ENCODE data around the gene UCK2.

Gene UCK2

DNA sequence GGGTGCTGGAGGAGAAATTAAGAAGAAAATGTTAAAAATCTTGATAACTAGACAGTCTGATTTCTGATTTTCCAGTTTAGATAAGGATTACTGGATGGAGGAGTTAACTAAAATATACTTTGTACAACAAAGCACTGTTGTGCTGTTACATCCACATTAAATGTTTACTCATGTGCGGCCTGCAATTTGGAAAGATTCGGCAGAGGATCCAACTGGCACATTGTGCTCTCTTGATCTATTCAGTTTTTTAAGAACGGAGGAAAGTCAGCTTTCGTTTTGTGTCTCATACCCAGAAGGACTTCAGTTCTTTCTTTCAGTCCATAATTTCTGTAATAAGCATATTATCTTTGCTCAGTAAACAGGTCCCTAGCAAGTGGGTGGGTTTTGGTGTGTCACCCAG lies 52.5 kb downstream of the UCK2 start:
- H3K36me3 ChIP-seq (ENCODE audit: control insufficient read depth, insufficient read depth, low read length) = no peaks in the 10 kb centered on the region
- no peaks in the 10 kb centered on the region for H3K9me3 ChIP-seq (ENCODE audit: control insufficient read depth, insufficient read depth, low read length)
- H3K27ac ChIP-seq (ENCODE audit: low read length) = no peak overlapping the region
- H3K4me3 ChIP-seq (ENCODE audit: low read length) = no peak overlapping the region
- H3K4me1 ChIP-seq (ENCODE audit: control insufficient read depth, insufficient read depth, low read length) = peaks cover 3% of the 10 kb centered on the region; the same call in 1 of the 2 replicates
- no CpG with 5 or more reads among the region's 4 CpGs for WGBS (ENCODE audit: insufficient coverage, insufficient read length)
- no peak for DNase-seq (ENCODE audit: low read depth, low spot score)
- H3K27me3 ChIP-seq (ENCODE audit: control insufficient read depth, insufficient read depth, low read length) = no peaks in the 10 kb centered on the region

DNA sequence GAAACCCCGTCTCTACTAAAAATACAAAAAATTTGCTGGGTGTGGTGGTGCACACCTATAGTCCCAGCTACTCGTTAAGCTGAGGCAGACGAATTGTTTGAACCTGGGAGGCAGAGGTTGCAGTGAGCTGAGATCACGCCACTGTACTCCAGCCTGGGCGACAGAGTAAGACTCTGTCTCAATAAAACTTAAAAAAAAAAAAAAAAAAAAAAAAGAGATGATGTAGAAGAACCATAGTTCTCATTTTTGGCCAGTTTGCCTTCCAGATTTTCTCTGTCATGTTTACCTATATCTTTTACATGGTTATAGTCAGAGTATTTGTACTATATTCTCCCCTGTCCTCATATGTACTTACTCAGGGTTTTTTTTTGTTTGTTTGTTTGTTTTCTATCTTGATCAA lies 53.6 kb downstream of the UCK2 start:
- H3K4me3 ChIP-seq (ENCODE audit: low read length) = no peak overlapping the region
- H3K9me3 ChIP-seq (ENCODE audit: control insufficient read depth, insufficient read depth, low read length) = no peaks in the 10 kb centered on the region
- no CpG with 5 or more reads among the region's 5 CpGs for WGBS (ENCODE audit: insufficient coverage, insufficient read length)
- peaks cover 1% of the 10 kb centered on the region; the same call in 1 of the 2 replicates for H3K4me1 ChIP-seq (ENCODE audit: control insufficient read depth, insufficient read depth, low read length)
- no peak overlapping the region for H3K27ac ChIP-seq (ENCODE audit: low read length)
- no peaks in the 10 kb centered on the region for H3K36me3 ChIP-seq (ENCODE audit: control insufficient read depth, insufficient read depth, low read length)
- no peaks in the 10 kb centered on the region for H3K27me3 ChIP-seq (ENCODE audit: control insufficient read depth, insufficient read depth, low read length)
- no peak for DNase-seq (ENCODE audit: low read depth, low spot score)

DNA sequence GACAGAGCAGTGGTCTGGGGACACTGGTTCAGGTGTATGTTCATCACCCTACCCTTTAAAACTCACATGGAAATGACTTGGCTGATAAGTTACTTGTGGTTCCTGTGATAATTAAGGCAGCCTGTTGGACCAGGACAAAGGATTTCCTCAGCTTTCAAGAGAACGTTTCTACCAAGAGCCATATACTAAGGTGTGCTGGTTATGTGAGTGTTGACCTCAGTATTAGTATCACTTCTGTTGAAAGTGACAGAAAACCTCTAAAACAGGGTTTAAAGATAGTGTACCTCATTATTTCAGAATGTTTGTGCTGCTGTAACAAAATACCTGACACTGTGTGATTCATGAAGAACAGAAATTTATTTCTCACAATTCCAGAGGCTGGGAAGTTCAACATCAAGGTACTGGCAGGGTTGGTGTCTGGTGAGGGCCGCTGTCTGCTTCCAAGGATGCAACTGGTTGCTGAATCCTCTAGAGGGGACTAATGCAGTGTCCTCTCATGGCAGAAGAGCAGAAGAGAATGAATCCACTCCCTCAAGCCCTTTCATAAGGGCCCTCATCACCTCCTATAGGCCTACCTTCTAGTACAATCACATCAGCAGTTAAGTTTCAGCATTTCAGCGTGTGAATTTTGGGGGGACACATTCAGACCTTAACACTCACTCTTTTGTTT lies 54.9 kb downstream of the UCK2 start:
- peaks cover 1% of the 10 kb centered on the region; the same call in 1 of the 2 replicates for H3K4me1 ChIP-seq (ENCODE audit: control insufficient read depth, insufficient read depth, low read length)

DNA sequence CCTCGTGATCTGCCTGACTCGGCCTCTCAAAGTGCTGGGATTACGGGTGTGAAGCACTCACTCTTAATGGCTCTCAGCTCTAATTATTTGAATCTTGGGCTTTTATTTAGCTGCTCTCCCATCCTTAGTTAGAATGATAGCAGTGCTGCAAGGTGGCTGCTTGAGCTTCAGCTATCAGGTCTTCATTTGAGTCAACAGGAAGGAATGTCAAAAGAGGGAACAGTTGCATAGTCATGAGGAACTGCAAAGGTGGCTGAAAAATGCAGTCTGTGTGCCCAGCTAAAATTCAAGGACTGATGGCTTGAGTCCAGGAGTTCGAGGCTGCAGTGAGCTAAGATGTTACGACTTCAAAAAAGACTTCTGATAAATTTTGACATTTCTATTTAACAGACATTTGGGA lies 55.6 kb downstream of the UCK2 start:
- WGBS (ENCODE audit: insufficient coverage, insufficient read length) = no CpG with 5 or more reads among the region's 5 CpGs
- H3K27me3 ChIP-seq (ENCODE audit: control insufficient read depth, insufficient read depth, low read length) = no peaks in the 10 kb centered on the region
- no peak overlapping the region for H3K27ac ChIP-seq (ENCODE audit: low read length)
- no peaks in the 10 kb centered on the region for H3K9me3 ChIP-seq (ENCODE audit: control insufficient read depth, insufficient read depth, low read length)
- no peaks in the 10 kb centered on the region for H3K36me3 ChIP-seq (ENCODE audit: control insufficient read depth, insufficient read depth, low read length)
- peaks cover 1% of the 10 kb centered on the region; the same call in 1 of the 2 replicates for H3K4me1 ChIP-seq (ENCODE audit: control insufficient read depth, insufficient read depth, low read length)
- no peak overlapping the region for H3K4me3 ChIP-seq (ENCODE audit: low read length)
- no peak for DNase-seq (ENCODE audit: low read depth, low spot score)

More for the DNA sequence above, 54.9 kb downstream of the UCK2 start:
- no peak for DNase-seq (ENCODE audit: low read depth, low spot score)
- H3K4me3 ChIP-seq (ENCODE audit: low read length) = no peak overlapping the region
- H3K36me3 ChIP-seq (ENCODE audit: control insufficient read depth, insufficient read depth, low read length) = no peaks in the 10 kb centered on the region
- H3K27me3 ChIP-seq (ENCODE audit: control insufficient read depth, insufficient read depth, low read length) = no peaks in the 10 kb centered on the region
- H3K27ac ChIP-seq (ENCODE audit: low read length) = no peak overlapping the region
- no peaks in the 10 kb centered on the region for H3K9me3 ChIP-seq (ENCODE audit: control insufficient read depth, insufficient read depth, low read length)
- no CpG with 5 or more reads among the region's 3 CpGs for WGBS (ENCODE audit: insufficient coverage, insufficient read length)

DNA sequence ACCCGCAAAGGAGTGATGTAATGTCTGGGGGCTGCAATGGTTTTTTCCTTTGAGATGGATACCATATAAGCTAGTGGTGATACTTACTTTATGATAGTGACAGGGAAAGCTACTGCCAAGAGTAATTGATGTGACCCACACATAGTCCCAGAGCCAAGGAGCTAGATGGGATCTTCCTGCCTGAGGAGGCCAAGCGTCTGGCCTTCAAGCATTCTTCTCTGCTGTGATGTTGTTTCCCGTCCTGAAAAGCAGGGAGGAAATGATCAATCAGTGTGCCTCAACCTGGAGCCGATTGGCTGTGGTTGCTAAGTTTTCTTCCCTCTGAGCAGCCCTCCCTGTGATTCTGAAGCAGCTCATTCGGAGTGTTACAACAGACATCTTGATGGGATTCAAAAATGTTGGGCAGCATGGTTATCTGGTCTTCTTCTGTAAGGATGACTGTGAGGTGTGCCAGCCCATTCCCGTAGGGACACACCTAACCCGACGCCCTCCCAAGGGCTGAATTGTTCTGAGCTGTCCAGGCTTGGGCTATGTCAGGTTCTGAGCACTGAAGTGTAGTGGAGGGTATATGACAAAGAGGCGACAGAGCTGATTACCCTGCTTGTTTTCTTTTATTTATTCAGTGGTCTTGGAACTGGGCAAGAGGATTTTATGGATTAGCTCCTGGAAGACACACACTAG lies 56.7 kb downstream of the UCK2 start:
- no CpG with 5 or more reads among the region's 9 CpGs for WGBS (ENCODE audit: insufficient coverage, insufficient read length)
- DNase-seq (ENCODE audit: low read depth, low spot score) = no peak
- peaks cover 1% of the 10 kb centered on the region; the same call in 1 of the 2 replicates for H3K4me1 ChIP-seq (ENCODE audit: control insufficient read depth, insufficient read depth, low read length)
- no peaks in the 10 kb centered on the region for H3K9me3 ChIP-seq (ENCODE audit: control insufficient read depth, insufficient read depth, low read length)
- no peak overlapping the region for H3K4me3 ChIP-seq (ENCODE audit: low read length)
- H3K27ac ChIP-seq (ENCODE audit: low read length) = no peak overlapping the region
- H3K36me3 ChIP-seq (ENCODE audit: control insufficient read depth, insufficient read depth, low read length) = no peaks in the 10 kb centered on the region
- no peaks in the 10 kb centered on the region for H3K27me3 ChIP-seq (ENCODE audit: control insufficient read depth, insufficient read depth, low read length)

DNA sequence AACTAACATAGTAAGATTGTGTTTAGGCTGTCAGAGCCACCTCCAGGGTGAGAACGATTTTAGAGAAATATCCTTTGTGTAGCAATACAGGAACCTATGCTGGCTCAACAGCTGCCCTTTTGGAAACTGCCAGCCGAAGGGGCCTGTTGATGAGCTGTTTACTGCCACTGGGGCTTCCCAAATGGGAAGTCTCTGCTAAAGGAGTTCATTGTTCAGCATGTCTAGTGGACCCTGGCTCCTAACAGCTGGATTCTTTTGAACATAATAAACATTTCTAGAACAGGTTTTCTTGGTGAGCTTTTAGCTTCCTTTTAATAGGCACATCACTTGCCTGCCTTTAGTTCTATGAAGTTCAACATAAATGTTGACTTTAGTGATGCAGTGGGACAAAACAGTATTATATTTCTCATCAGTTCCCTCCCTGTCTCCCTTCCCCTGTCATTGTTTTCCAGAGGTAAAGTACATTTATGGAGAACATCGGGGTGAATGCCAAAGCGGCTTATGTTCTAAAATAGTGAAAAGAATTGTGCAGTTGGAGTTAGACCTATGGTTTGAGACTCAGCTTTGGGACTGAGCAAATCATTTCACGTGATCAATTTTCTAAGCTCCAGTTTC lies 57.4 kb downstream of the UCK2 start:
- H3K27me3 ChIP-seq (ENCODE audit: control insufficient read depth, insufficient read depth, low read length) = no peaks in the 10 kb centered on the region
- H3K27ac ChIP-seq (ENCODE audit: low read length) = no peak overlapping the region
- WGBS (ENCODE audit: insufficient coverage, insufficient read length) = no CpG with 5 or more reads among the region's 5 CpGs
- DNase-seq (ENCODE audit: low read depth, low spot score) = no peak
- peaks cover 1% of the 10 kb centered on the region; the same call in 1 of the 2 replicates for H3K4me1 ChIP-seq (ENCODE audit: control insufficient read depth, insufficient read depth, low read length)
- no peak overlapping the region for H3K4me3 ChIP-seq (ENCODE audit: low read length)
- H3K36me3 ChIP-seq (ENCODE audit: control insufficient read depth, insufficient read depth, low read length) = no peaks in the 10 kb centered on the region
- H3K9me3 ChIP-seq (ENCODE audit: control insufficient read depth, insufficient read depth, low read length) = no peaks in the 10 kb centered on the region

DNA sequence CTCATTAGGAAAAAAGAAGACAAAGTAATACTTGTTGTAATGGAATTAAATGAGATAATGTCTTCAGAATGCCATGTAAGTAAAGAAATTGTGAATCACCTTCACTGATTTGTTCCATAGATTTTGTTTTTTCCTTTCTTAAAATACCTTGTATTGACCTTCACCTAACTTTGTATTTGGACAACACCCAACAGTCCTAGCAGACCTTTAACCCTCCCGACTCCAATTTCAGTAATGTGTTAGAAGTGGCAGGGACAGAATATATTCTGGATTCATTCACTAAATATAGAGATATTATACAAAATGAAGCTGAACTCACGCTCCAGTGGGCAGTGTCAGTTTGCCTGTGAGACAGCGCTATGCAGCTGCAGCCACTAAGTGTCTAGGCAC lies 57.9 kb downstream of the UCK2 start:
- H3K4me1 ChIP-seq (ENCODE audit: control insufficient read depth, insufficient read depth, low read length) = peaks cover 1% of the 10 kb centered on the region; the same call in 1 of the 2 replicates
- H3K27ac ChIP-seq (ENCODE audit: low read length) = no peak overlapping the region
- H3K4me3 ChIP-seq (ENCODE audit: low read length) = no peak overlapping the region
- WGBS (ENCODE audit: insufficient coverage, insufficient read length) = no CpG with 5 or more reads among the region's 3 CpGs
- no peak for DNase-seq (ENCODE audit: low read depth, low spot score)
- H3K9me3 ChIP-seq (ENCODE audit: control insufficient read depth, insufficient read depth, low read length) = no peaks in the 10 kb centered on the region
- H3K36me3 ChIP-seq (ENCODE audit: control insufficient read depth, insufficient read depth, low read length) = no peaks in the 10 kb centered on the region
- no peaks in the 10 kb centered on the region for H3K27me3 ChIP-seq (ENCODE audit: control insufficient read depth, insufficient read depth, low read length)

DNA sequence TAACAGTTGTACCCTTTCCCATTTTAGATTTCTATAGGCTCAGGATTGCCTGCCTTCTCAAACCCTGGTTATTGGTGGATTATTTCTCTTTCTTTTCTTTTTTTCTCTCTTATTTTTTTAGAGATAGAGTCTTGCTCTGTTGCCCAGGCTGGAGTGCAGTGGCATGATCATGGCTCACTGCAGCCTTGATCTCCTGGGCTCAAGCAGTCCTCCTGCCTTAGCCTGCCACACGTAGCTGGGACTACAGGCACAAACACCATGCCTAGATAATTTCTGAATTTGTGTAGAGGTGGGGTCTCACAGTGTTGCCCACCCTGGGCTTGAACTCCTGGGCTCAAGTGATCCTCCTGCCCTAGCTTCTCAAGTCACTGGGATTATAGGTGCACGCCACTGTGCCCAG lies 58.8 kb downstream of the UCK2 start:
- H3K4me1 ChIP-seq (ENCODE audit: control insufficient read depth, insufficient read depth, low read length) = peaks cover 1% of the 10 kb centered on the region; the same call in 1 of the 2 replicates
- no CpG with 5 or more reads among the region's 2 CpGs for WGBS (ENCODE audit: insufficient coverage, insufficient read length)
- H3K4me3 ChIP-seq (ENCODE audit: low read length) = no peak overlapping the region

DNA sequence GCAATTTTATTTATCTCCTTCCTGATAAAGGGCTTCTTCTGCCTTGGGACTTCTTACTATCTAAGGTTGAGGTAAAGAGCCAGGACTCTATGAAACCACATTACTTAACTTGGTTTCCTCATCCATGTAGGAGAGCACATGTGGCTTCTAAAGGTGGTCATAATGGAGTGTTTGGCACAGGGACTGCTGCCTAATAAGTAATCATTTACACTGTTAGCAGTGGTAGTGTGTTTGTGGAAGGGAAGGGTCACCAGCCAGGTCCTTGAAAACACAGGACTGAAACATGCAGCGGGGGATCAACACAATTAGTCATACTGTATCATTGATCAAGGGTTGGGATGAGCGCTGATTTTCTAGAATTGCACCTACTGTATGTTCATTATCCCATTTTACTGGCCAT lies 59.6 kb downstream of the UCK2 start:
- Histone ChIP-seq H3K4me3 (ENCODE audit: low read length) (no peak overlapping the region), H3K27me3 (ENCODE audit: control insufficient read depth, insufficient read depth, low read length) (no peaks in the 10 kb centered on the region), H3K4me1 (ENCODE audit: control insufficient read depth, insufficient read depth, low read length) (peaks cover 1% of the 10 kb centered on the region; the same call in 1 of the 2 replicates), H3K9me3 (ENCODE audit: control insufficient read depth, insufficient read depth, low read length) (no peaks in the 10 kb centered on the region), H3K27ac (ENCODE audit: low read length) (no peak overlapping the region), H3K36me3 (ENCODE audit: control insufficient read depth, insufficient read depth, low read length) (peaks cover 9% of the 10 kb centered on the region; the same call in 1 of the 2 replicates)
- DNase-seq (ENCODE audit: low read depth, low spot score) = no peak
- no CpG with 5 or more reads among the region's 2 CpGs for WGBS (ENCODE audit: insufficient coverage, insufficient read length)

More for the DNA sequence above, 58.8 kb downstream of the UCK2 start:
- no peaks in the 10 kb centered on the region for H3K9me3 ChIP-seq (ENCODE audit: control insufficient read depth, insufficient read depth, low read length)
- no peaks in the 10 kb centered on the region for H3K27me3 ChIP-seq (ENCODE audit: control insufficient read depth, insufficient read depth, low read length)
- DNase-seq (ENCODE audit: low read depth, low spot score) = no peak
- H3K36me3 ChIP-seq (ENCODE audit: control insufficient read depth, insufficient read depth, low read length) = peaks cover under 1% of the 10 kb centered on the region; the same call in 1 of the 2 replicates
- H3K27ac ChIP-seq (ENCODE audit: low read length) = no peak overlapping the region

DNA sequence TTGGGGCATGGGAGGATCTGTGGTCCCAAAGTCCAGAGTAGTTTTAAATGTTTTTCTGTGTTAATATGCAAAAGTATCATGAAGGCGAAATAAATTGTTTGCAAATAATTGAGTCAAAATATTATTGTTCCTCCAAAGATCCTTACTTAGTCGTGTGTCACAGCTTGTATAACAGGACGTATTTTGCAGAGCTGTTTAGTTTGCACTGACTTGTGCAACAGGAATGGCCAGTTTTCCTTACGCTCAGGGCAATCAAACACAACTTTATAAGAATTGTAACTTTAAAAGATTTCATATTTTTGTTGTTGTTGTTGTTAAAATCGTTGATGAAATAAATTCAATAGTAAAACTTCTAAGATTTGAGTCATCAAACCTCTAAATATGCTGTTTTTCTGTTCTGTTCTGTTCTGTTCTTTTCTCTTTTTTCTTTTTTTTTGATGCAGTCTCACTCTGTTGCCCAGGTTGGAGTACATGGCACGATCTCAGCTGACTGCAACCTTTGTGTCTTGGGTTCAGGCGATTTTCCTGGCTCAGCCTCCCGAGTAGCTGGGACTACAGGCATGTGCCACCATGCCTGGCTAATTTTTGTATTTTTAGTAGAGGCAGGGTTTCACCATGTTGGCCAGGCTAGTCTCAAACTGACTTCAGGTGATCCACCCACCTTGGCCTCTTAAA lies 60.6 kb downstream of the UCK2 start:
- Histone ChIP-seq H3K9me3 (ENCODE audit: control insufficient read depth, insufficient read depth, low read length) (no peaks in the 10 kb centered on the region), H3K36me3 (ENCODE audit: control insufficient read depth, insufficient read depth, low read length) (peaks cover 10% of the 10 kb centered on the region; the same call in 1 of the 2 replicates), H3K27ac (ENCODE audit: low read length) (no peak overlapping the region), H3K27me3 (ENCODE audit: control insufficient read depth, insufficient read depth, low read length) (no peaks in the 10 kb centered on the region), H3K4me1 (ENCODE audit: control insufficient read depth, insufficient read depth, low read length) (peaks cover 1% of the 10 kb centered on the region; the same call in 1 of the 2 replicates), H3K4me3 (ENCODE audit: low read length) (no peak overlapping the region)
- WGBS (ENCODE audit: insufficient coverage, insufficient read length) = 100% methylated on average over 1 of the region's 8 CpGs
- DNase-seq (ENCODE audit: low read depth, low spot score) = no peak

Measured in iPS DF 6.9 (cell line).